ENCODE measurements around the gene ACTR10.

ACTR10 gene

DNA sequence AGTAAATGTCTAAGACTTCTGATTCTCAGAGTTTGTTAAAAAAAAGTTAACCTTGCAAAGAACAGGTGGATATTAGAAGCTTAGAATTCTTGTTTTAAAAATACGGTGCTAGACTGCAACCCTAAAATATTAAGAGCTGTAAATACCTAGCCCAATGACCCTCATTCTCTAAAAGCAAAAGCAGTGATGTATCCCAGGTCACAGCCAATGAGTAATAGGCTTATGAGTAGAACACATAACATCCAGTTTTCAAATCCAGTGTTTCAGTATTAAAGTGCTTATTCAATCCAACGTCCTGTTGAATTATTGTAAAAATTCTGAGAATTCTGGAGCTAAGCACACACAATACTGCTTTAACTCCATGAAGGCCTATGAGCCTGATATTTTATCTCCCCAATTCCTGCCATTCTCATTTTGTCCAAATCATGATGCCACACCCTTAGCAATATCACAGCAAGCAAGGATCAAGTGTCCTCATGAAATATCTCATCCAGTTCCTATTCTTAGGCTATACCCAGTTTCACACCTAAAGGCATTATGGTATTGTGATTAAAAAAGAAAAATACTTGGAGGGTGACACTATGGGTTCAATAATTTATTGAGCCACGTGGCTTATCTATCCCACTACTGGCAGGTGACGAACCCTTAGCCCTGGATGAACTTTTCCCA lies 83.1 kb downstream of the ACTR10 start:
- DNase-seq = no peak

GRCh38 chr14:58283730-58284129 lies 83.8 kb downstream of the ACTR10 start:
- no peak for DNase-seq

DNA sequence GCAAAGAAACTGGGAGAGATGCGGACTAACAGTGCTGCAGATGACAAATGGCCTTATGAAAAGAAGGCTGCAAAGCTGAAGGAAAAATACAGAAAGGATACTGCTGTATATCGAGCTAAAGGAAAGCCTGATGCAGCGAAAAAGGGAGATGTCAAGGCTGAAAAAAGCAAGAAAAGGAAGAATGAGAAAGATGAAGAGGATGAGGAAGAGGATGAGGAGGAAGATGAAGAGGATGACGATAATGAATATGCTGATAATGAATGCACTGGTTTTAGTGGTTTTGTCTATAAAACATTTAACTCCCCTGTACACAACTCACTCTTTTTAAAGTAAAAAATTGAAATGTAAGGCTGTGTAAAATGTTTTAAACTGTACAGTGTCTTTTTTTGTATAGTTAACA lies 85.2 kb downstream of the ACTR10 start:
- DNase-seq = no peak
